SJCRH30 (cell line): ENCODE measurements around the gene KIF1A. TPM values are rescaled to one million over a fixed set of nuclear protein-coding genes. Genes with fewer than 3 reads are reported as not detected.
"Not testable (repeated sequence)": the region's sequence is repeated elsewhere in the genome, so short reads cannot be mapped to it uniquely, and the experiment has no call there.

Experiments used
- DNase-seq, 2 experiments: peaks; one replicate each; pipeline ENCODE4 v3.0.0-alpha.2; 2015 to 2020
- H3K27ac ChIP-seq: fragments of 250-450 bp; sonication (Bioruptor Pico); 2 replicates; pipeline ENCODE4 v1.5.1; 2020; ENCODE audit warnings: mild to moderate bottlenecking, moderate library complexity
- H3K27me3 ChIP-seq: fragments of 250-450 bp; sonication (Bioruptor Pico); 2 replicates; pipeline ENCODE4 v1.5.1; 2020; ENCODE audit warnings: mild to moderate bottlenecking, moderate library complexity
- H3K36me3 ChIP-seq: fragments of 250-450 bp; sonication (Bioruptor Pico); 2 replicates; pipeline ENCODE4 v1.5.1; 2020; ENCODE audit warnings: mild to moderate bottlenecking, moderate library complexity
- H3K4me1 ChIP-seq: fragments of 250-450 bp; sonication (Bioruptor Pico); 2 replicates; pipeline ENCODE4 v1.5.1; 2020; ENCODE audit warnings: mild to moderate bottlenecking, moderate library complexity
- H3K4me3 ChIP-seq: fragments of 250-450 bp; sonication (Bioruptor Pico); 2 replicates; pipeline ENCODE4 v1.5.1; 2020; ENCODE audit warnings: mild to moderate bottlenecking, moderate library complexity
- H3K9me3 ChIP-seq: fragments of 250-450 bp; sonication (Bioruptor Pico); replicated peaks from 2 replicates; pipeline ENCODE4 v1.5.1; 2020; ENCODE audit warnings: mild to moderate bottlenecking, moderate library complexity
- total RNA-seq: library from RNA; depleted of rRNA; stranded (reverse); fragments of >200 nt; shearing (Covaris generic); gene quantifications from 2 replicates; pipeline ENCODE4 v1.2.3, GENCODE V29; 2014; rRNA removed

The KIF1A gene
- total RNA-seq, 1 experiment from 2014 or later = 3.7 TPM

DNA sequence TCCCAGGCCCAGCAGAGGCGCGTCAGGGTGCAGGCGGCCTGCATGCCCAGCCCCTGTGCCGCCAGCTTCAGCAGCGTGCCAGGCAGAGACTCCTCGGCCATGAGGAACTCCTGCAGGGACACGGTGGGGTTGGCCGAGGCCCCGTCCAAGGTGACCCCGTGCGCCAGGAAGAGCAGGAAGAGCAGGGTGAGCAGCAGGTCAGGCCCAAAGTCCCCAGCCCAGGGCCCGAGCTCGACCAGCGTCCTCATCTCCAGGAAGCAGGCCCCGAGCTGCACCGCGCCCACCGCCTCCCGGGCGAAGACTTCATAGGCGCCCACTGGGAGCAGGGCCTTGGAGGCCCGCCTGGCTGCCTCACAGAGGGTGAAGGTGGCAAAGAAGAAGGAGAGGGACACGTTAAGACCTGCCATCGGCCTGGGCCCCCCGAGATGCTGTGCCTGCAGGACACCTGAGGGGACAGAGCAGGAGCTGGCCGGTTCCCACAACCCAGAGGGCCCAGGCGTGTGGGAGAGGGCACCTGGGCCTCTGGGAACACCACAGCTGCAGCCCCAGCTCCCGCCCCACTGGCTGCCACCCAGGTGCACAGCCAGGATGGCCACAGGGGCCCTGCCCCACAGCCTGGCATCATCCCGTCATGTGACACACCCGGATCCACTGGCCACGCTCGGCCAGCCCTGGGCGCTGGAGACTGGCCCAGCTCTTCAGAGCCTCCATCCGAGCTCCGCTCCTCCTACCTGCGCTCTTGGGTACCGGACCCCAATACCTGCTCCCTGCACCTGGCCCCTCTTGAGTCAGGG is 137.4 kb downstream of the KIF1A start, which contains the start of gene AQP12B:
AQP12B (minus strand) TSS at position 455 of the 794 bp plus-strand sequence; CDS start at position 407, 48 bp downstream.
- H3K27me3 ChIP-seq = peaks cover 15% of the 10 kb centered on the region
- H3K36me3 ChIP-seq, H3K9me3 ChIP-seq, H3K4me3 ChIP-seq, H3K27ac ChIP-seq, H3K4me1 ChIP-seq, DNase-seq: not testable (repeated sequence)

DNA sequence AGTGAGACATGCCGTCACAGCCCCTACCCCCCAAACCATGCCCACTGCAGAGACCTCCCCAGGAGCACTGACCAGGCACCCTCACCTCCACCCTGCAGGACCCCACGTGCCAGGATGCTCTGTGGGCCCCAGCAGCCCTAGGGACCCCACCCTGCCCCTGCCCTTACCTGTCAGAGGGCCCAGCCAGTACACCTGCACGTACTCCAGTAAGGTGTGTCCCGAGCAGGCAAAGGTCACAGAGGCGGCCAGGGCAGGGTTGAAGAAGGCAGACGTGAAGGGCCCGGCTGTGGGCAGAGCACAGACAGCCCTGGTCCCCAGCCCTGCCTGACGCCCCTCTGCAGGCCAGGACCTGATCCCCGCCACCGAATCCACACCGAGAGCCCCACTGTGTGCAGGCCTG is 139.8 kb downstream of the KIF1A start:
- not testable (repeated sequence) for DNase-seq, H3K27me3 ChIP-seq, H3K4me3 ChIP-seq, H3K9me3 ChIP-seq, H3K36me3 ChIP-seq, H3K27ac ChIP-seq, H3K4me1 ChIP-seq

DNA sequence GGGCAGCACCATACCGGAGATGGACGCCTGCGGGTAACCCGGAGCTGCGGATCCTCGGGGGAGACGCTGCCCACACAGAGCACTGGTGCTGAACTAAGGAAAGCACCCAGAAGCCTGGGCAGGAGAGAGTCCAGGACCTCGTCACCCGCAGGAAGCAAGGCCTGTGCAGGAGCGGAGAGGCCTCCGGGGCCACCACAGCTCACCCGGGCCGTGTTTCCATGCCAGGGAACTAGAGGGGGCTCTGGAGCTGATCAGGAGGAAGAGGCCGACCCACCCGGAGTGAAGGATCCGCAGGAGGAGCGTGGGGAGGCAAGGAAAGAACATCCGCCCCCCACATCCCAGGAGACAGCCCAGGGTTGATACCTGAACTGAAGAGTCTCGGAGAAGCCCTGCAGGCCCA is 141.1 kb downstream of the KIF1A start:
- not testable (repeated sequence) for H3K9me3 ChIP-seq, H3K27me3 ChIP-seq, DNase-seq, H3K4me1 ChIP-seq, H3K4me3 ChIP-seq, H3K27ac ChIP-seq, H3K36me3 ChIP-seq

DNA sequence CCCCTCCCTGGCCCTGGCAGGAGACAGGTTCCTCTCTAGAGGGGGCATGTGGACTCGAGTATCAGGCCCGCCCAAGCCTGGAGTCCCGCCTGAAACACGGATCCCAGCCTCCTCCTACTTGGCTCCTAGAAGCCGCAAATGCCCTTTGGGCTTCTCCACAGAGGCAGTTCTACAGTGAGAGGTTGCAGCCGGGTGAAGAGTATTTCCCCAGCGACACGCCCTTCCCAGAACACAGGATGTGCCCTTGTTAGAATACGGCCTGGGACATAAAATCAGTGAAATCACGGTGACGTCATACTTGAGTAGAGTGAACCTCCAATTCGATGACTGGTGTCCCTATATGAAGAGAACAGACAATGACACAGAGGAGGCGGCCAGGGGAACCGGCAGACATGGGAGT is 142.0 kb downstream of the KIF1A start:
- H3K9me3 ChIP-seq, H3K27me3 ChIP-seq, DNase-seq, H3K4me1 ChIP-seq, H3K4me3 ChIP-seq, H3K27ac ChIP-seq, H3K36me3 ChIP-seq: not testable (repeated sequence)

DNA sequence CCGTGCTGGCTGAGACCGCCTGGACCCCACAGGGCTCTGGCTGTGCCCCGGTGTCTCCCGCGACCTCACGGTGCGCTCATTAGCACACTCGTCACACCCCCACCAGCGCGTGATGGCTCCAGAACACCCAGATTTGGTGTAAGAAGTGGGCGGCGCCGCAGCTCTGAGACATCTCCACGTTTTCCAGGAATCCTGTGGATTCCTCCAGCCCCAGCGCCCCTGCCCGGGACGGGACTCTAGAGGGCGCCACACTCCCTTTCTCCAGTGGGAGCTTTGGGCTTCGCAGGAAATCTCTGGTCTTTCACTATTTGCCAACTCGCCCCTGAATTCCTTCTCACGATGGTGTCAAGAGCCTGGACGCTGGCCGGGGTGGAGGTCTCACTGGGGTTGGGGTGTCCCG is 144.7 kb downstream of the KIF1A start:
- not testable (repeated sequence) for H3K27ac ChIP-seq, H3K36me3 ChIP-seq, H3K4me3 ChIP-seq, H3K27me3 ChIP-seq, H3K4me1 ChIP-seq, DNase-seq, H3K9me3 ChIP-seq

DNA sequence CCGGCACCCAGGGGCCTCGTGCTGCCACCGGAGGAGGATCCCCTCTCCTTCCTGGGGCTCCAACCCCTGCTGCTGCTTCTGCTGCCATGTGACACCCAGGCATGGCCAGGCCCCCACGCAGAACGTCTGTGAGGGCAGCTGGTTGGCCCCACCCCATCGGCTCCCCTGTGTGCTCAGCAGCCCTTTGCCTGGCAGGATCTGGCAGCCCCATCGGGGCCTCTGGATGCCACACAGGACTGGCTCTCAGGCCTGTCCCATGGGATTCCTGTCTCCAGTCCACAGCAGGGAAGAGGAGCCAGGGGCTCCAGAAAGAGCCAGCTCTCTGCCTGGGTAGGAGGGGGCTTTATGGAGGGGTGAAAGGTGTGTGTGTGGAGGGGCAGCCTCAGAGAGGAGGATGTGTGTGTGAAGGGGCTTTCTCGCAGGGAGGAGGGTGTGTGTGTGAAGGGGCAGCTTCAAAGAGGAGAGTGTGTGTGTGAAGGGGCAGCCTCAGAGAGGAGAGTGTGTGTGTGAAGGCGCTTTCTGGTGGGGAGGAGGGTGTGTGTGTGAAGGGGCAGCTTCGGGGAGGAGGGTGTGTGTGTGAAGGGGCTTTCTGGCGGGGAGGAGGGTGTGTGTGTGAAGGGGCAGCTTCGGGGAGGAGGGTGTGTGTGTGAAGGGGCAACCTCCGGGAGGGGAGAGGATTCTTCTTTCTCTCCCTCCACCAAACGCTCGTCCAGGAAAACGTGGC is 145.4 kb downstream of the KIF1A start:
- not testable (repeated sequence) for H3K9me3 ChIP-seq, H3K27ac ChIP-seq, H3K4me1 ChIP-seq, H3K4me3 ChIP-seq, H3K36me3 ChIP-seq
- peak; percentile 29 to 42 for DNase-seq
- peaks cover 14% of the 10 kb centered on the region; the same call in 1 of the 2 replicates for H3K27me3 ChIP-seq

DNA sequence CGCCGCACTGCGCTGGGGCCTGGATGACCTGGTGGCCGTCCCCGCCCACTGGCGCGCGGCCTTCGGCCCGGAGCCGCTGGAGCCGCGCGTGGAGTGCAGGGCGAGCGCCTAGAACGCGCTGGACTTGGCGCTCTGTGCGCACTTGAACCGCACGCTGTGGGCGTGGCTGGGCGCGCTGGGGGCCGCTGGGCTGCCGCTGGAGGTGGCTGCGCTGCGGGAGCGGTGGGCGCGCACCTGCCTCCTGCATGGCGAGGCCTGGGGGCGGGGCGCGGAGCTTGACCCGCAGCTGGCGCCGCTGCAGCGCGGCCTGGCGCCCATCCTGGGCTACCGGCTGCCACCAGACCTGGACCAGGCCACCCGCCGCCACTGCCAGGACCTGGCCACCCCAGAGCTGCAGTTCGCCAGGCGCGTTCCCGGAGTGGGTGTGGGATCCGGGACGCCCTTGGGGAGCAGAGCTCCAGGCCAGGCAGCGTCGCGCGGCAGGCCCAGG is 147.3 kb downstream of the KIF1A start:
- Histone ChIP-seq H3K36me3 (no peaks in the 10 kb centered on the region), H3K4me1 (no peaks in the 10 kb centered on the region), H3K27me3 (peaks cover 18% of the 10 kb centered on the region; the same call in 1 of the 2 replicates), H3K4me3 (no peak overlapping the region), H3K9me3 (no peaks in the 10 kb centered on the region), H3K27ac (no peak overlapping the region)
- DNase-seq = no peak

DNA sequence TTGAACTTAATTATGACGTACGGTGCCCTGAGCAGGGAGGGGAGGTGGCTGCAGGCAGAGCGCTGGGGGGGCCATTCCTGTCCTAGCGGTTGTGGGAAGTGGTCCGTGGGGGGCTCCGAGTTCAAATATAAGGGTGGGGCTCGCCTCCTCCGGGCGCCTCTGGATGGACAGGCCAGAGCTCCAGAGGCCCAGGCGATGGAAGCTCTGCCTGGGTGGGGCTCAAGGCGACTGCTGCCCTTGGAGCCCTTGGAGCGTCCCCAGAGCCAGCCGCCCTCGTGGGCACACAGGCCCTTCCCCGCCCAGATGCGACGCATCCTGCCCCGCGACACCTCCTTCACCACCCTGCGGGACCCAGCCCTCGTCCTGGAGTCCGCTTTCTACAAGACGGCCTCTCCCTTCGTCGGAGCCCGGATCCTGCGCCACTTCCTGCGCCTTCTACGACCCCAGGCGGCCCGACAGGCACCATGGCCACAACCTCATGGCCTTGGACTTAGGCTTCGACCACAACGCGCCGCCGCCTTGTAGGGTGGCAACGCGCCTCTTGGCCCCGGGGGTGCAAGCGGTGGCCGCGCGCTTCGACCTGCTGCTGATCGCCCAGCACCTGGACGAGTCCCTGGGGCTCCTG is 147.8 kb downstream of the KIF1A start:
- no peak overlapping the region for H3K4me3 ChIP-seq
- H3K27ac ChIP-seq = no peak overlapping the region
- H3K27me3 ChIP-seq = peaks cover 18% of the 10 kb centered on the region; the same call in 1 of the 2 replicates
- no peaks in the 10 kb centered on the region for H3K36me3 ChIP-seq
- no peaks in the 10 kb centered on the region for H3K9me3 ChIP-seq
- H3K4me1 ChIP-seq = no peaks in the 10 kb centered on the region
- no peak for DNase-seq

DNA sequence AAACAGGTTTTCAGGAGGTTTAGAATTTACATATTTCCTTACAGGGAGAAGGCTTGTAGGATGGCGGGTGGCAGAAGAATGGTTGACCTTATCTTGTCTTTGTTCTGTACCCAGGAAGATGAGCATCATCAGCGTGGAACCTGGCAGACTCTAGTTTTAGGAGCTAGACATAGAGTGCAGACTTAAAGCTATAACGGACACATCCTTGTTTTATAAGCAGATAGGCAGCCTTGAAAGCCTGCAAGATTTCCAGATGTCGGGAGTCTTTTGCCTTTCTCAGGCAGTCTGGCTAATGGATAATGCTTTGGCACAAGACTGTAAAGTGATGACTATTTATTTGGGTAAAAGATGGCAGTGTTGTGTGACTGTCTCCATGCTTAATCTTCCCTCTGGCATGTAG is 149.1 kb downstream of the KIF1A start:
- DNase-seq = no peak
- no peaks in the 10 kb centered on the region for H3K36me3 ChIP-seq
- no peak overlapping the region for H3K27ac ChIP-seq
- no peaks in the 10 kb centered on the region for H3K9me3 ChIP-seq
- H3K4me1 ChIP-seq = no peaks in the 10 kb centered on the region
- peaks cover 18% of the 10 kb centered on the region; the same call in 1 of the 2 replicates for H3K27me3 ChIP-seq
- H3K4me3 ChIP-seq = no peak overlapping the region

DNA sequence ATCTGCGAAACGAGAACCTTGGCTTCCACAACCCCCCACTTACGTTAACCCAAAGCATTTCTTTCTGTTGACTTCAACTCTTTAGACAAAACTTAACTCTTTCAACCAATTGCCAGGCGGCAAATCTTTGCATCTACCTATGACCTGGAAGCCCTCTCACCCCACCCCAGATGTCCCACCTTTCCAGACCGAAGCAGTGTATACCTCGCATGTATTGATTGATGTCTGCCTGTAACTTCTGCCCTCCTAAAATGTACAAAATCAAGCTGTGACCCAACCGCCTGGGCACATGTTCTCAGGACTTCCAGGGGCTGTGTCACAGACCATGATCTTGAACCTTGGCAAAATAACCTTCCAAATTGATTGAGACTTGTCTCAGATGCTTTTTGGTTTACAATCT is 149.6 kb downstream of the KIF1A start:
- DNase-seq = no peak
- Histone ChIP-seq H3K4me3 (no peak overlapping the region), H3K9me3 (0 out of 2 replicates have a peak, but pooled peaks cover 1% of the 10 kb centered on the region), H3K27me3 (peaks cover 18% of the 10 kb centered on the region; the same call in 1 of the 2 replicates), H3K36me3 (no peaks in the 10 kb centered on the region), H3K27ac (no peak overlapping the region), H3K4me1 (no peaks in the 10 kb centered on the region)

DNA sequence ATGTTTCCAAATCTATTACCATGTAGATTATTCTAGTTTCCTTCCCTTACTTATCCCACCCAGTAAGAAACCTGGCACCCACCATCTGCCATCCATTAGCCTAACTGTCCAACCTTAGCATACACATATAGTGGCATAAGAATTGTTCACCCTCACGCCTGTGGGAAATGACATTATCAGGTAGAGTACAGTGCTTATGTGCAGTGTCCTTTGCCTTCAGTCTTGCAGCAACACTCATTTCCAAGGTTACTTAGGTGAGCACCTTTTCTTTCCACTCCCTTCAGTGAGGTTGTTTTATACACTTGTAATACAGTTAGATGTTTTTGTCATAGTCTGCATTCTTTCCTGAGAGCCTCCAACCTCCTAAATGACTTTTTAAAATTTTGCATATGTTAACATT is 155.4 kb downstream of the KIF1A start:
- Histone ChIP-seq H3K27me3 (peaks cover 4% of the 10 kb centered on the region; the same call in 1 of the 2 replicates), H3K9me3 (peaks cover 10% of the 10 kb centered on the region; the same call in 1 of the 2 replicates), H3K36me3 (no peaks in the 10 kb centered on the region), H3K27ac (no peak overlapping the region), H3K4me1 (no peaks in the 10 kb centered on the region), H3K4me3 (no peak overlapping the region)
- DNase-seq = no peak

Other genes with a start within 250 kb of the KIF1A start
- gene CAPN10, start 233.5 kb downstream of the KIF1A start, total RNA-seq = 23.1 and 27.4 TPM in 2 replicates
- gene GPR35, start 194.7 kb downstream of the KIF1A start, total RNA-seq = 0.04 and 0.30 TPM in 2 replicates
- gene AQP12B, start 137.3 kb downstream of the KIF1A start, total RNA-seq = not detected in 2 replicates
- not detected in 2 replicates for gene AQP12A, start 128.4 kb downstream of the KIF1A start, total RNA-seq
- 1.3 and 1.7 TPM in 2 replicates for gene AGXT, start 48.6 kb upstream of the KIF1A start, total RNA-seq
- 0.66 and 1.0 TPM in 2 replicates for gene MAB21L4, start 75.9 kb upstream of the KIF1A start, total RNA-seq
- gene CROCC2, start 86.1 kb upstream of the KIF1A start, total RNA-seq = 0.15 and 0.26 TPM in 2 replicates
- gene SNED1, start 178.4 kb upstream of the KIF1A start, total RNA-seq = 22.3 and 28.4 TPM in 2 replicates